ENCODE data around the gene NINL. TPM values are rescaled to one million over a fixed set of nuclear protein-coding genes. Genes with fewer than 3 reads are reported as not detected.

The NINL gene
- polyA plus RNA-seq, 1 donor (not counting 4 experiments of a cell fraction or from before 2014, with no cell fraction given): 0.79 TPM

GRCh38 chr20:25541676-25542075 is 43.7 kb downstream of the NINL start:
- Histone ChIP-seq H3K4me2 (ENCODE audit: control insufficient read depth, extremely low read depth, insufficient read depth, low read depth, low read length) (no peak overlapping the region), H2AFZ (ENCODE audit: control insufficient read depth, low read length) (no peak overlapping the region), H3K79me2 (ENCODE audit: control insufficient read depth, insufficient read depth, low read length) (no peaks in the 10 kb centered on the region), H3K4me1 (ENCODE audit: control insufficient read depth, extremely low read depth, insufficient read depth, low read length) (peaks cover 11% of the 10 kb centered on the region), H4K20me1 (ENCODE audit: control insufficient read depth, extremely low read depth, insufficient read depth, low read length) (no peaks in the 10 kb centered on the region), H3K9ac (ENCODE audit: control insufficient read depth, extremely low read depth, insufficient read depth, low read length) (no peak overlapping the region), H3K27me3 (ENCODE audit: control insufficient read depth, extremely low read depth, insufficient read depth, low read length) (no peaks in the 10 kb centered on the region), H3K27ac (ENCODE audit: control insufficient read depth, insufficient read depth, low read length) (no peak overlapping the region), H3K4me3 (ENCODE audit: control insufficient read depth in 2 of 3, extremely low read depth in 1 of 3, insufficient read depth in 2 of 3, low read depth in 1 of 3, low read length in 3 of 3) (no peak overlapping the region), H3K9me1 (ENCODE audit: control insufficient read depth, extremely low read depth, insufficient read depth, low read length) (no peaks in the 10 kb centered on the region), H3K36me3 (ENCODE audit: control insufficient read depth in 2 of 2, extremely low read depth in 1 of 2, insufficient read depth in 2 of 2, low read length in 2 of 2) (no peaks in the 10 kb centered on the region), H3K9me3 (ENCODE audit: control insufficient read depth, low read depth, low read length) (no peaks in the 10 kb centered on the region)
- DNase-seq (ENCODE audit: low read depth, low spot score) (no peak), FAIRE-seq (no peak)
- TF ChIP-seq, protein P1, sequence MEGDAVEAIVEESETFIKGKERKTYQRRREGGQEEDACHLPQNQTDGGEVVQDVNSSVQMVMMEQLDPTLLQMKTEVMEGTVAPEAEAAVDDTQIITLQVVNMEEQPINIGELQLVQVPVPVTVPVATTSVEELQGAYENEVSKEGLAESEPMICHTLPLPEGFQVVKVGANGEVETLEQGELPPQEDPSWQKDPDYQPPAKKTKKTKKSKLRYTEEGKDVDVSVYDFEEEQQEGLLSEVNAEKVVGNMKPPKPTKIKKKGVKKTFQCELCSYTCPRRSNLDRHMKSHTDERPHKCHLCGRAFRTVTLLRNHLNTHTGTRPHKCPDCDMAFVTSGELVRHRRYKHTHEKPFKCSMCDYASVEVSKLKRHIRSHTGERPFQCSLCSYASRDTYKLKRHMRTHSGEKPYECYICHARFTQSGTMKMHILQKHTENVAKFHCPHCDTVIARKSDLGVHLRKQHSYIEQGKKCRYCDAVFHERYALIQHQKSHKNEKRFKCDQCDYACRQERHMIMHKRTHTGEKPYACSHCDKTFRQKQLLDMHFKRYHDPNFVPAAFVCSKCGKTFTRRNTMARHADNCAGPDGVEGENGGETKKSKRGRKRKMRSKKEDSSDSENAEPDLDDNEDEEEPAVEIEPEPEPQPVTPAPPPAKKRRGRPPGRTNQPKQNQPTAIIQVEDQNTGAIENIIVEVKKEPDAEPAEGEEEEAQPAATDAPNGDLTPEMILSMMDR (optimal IDR thresholded peaks at IDR 0.05 in 1 of 3, IDR thresholded peaks at IDR 0.05 in 1 of 3, conservative IDR thresholded peaks at IDR 0.05 in 1 of 3; ENCODE audit: extremely low read depth in 1 of 3, insufficient read depth in 2 of 3, low read length in 3 of 3): no peak
- TF ChIP-seq EZH2 (IDR thresholded peaks at IDR 0.05; ENCODE audit: low read length): no peak
- dilution Hi-C loops (cut with MboI; ENCODE audit: extremely low pct_ligation_motif_present, low sequenced_read_pairs): no loop called here

- Histone ChIP-seq H3K9me1 (ENCODE audit: control insufficient read depth, extremely low read depth, insufficient read depth, low read length) (no peaks in the 10 kb centered on the region), H3K27ac (ENCODE audit: control insufficient read depth, insufficient read depth, low read length) (no peak overlapping the region), H3K27me3 (ENCODE audit: control insufficient read depth, extremely low read depth, insufficient read depth, low read length) (no peaks in the 10 kb centered on the region), H3K36me3 (ENCODE audit: control insufficient read depth in 2 of 2, extremely low read depth in 1 of 2, insufficient read depth in 2 of 2, low read length in 2 of 2) (no peaks in the 10 kb centered on the region), H2AFZ (ENCODE audit: control insufficient read depth, low read length) (peak overlapping the region; percentile 60), H4K20me1 (ENCODE audit: control insufficient read depth, extremely low read depth, insufficient read depth, low read length) (no peaks in the 10 kb centered on the region), H3K9ac (ENCODE audit: control insufficient read depth, extremely low read depth, insufficient read depth, low read length) (no peak overlapping the region), H3K79me2 (ENCODE audit: control insufficient read depth, insufficient read depth, low read length) (no peaks in the 10 kb centered on the region), H3K4me1 (ENCODE audit: control insufficient read depth, extremely low read depth, insufficient read depth, low read length) (peaks cover 11% of the 10 kb centered on the region), H3K9me3 (ENCODE audit: control insufficient read depth, low read depth, low read length) (no peaks in the 10 kb centered on the region), H3K4me3 (ENCODE audit: control insufficient read depth in 2 of 3, extremely low read depth in 1 of 3, insufficient read depth in 2 of 3, low read depth in 1 of 3, low read length in 3 of 3) (peak overlapping the region in 1 of 3 experiments; percentile 46), H3K4me2 (ENCODE audit: control insufficient read depth, extremely low read depth, insufficient read depth, low read depth, low read length) (peak overlapping the region; percentile 69)
- dilution Hi-C loops (cut with MboI; ENCODE audit: extremely low pct_ligation_motif_present, low sequenced_read_pairs): no loop called here
- FAIRE-seq (peak; percentile 26), DNase-seq (ENCODE audit: low read depth, low spot score) (no peak)
- TF ChIP-seq EZH2 (IDR thresholded peaks at IDR 0.05; ENCODE audit: low read length): no peak
- TF ChIP-seq, protein P1 (optimal IDR thresholded peaks at IDR 0.05 in 1 of 3, IDR thresholded peaks at IDR 0.05 in 1 of 3, conservative IDR thresholded peaks at IDR 0.05 in 1 of 3; ENCODE audit: extremely low read depth in 1 of 3, insufficient read depth in 2 of 3, low read length in 3 of 3): peak; percentile 54 to 77 (median 58)
Observed at GRCh38 chr20:25539742-25540672, 45.3 kb downstream of the NINL start.
